ENCODE data around the gene RAI1. TPM values are rescaled to one million over a fixed set of nuclear protein-coding genes. Genes with fewer than 3 reads are reported as not detected.

RAI1 gene
- total and polyA plus RNA-seq, 2 of the 13 experiments (the other 11 are each of a cell fraction or from before 2014, with no cell fraction given) = 3.4 to 5.2 TPM

GRCh38 chr17:17830740-17831207 is 149.5 kb downstream of the RAI1 start (continued):
- TF ChIP-seq ZBTB49 (CRISPR knock-in tag; IDR thresholded peaks at IDR 0.05; ENCODE audit: borderline replicate concordance) (no peak), ZNF407 (CRISPR knock-in tag; IDR thresholded peaks at IDR 0.05; ENCODE audit: not compliant biosample characterization) (peak; percentile 32), RFXANK (CRISPR knock-in tag; IDR thresholded peaks at IDR 0.05) (no peak), ZBTB43 (CRISPR knock-in tag; conservative IDR thresholded peaks at IDR 0.05) (peak; percentile 48; the same call in 1 of the 2 replicates), ZNF510 (CRISPR knock-in tag; IDR thresholded peaks at IDR 0.05; ENCODE audit: low read depth) (no peak), NFKB2 (CRISPR knock-in tag; IDR thresholded peaks at IDR 0.05; ENCODE audit: borderline replicate concordance) (peak; percentile 64), ZNF770 (CRISPR knock-in tag; IDR thresholded peaks at IDR 0.05) (peak; percentile 78), ZSCAN9 (CRISPR knock-in tag; IDR thresholded peaks at IDR 0.05; ENCODE audit: borderline replicate concordance) (no peak), PRMT3 (CRISPR knock-in tag; IDR thresholded peaks at IDR 0.05; ENCODE audit: borderline replicate concordance, low read depth) (no peak), AGO1 (IDR thresholded peaks at IDR 0.05; ENCODE audit: low read depth, low read length, poor library complexity, severe bottlenecking) (no peak), GPN1 (CRISPR knock-in tag; IDR thresholded peaks at IDR 0.05; ENCODE audit: borderline replicate concordance) (no peak), ZNF883 (CRISPR knock-in tag; IDR thresholded peaks at IDR 0.05; ENCODE audit: not compliant biosample characterization) (no peak), RFXAP (CRISPR knock-in tag; IDR thresholded peaks at IDR 0.05; ENCODE audit: borderline replicate concordance) (peak; percentile 86; the same call in 1 of the 2 replicates), ZBTB8A (CRISPR knock-in tag; IDR thresholded peaks at IDR 0.05; ENCODE audit: borderline replicate concordance, low read depth) (no peak)

Data from HepG2 (cell line).